Measurements from ENCODE around the gene KRT31. TPM values are rescaled to one million over a fixed set of nuclear protein-coding genes. Genes with fewer than 3 reads are reported as not detected.
"Not testable (repeated sequence)": the region's sequence is repeated elsewhere in the genome, so short reads cannot be mapped to it uniquely, and the experiment has no call there.

KRT31 gene
- total RNA-seq, 4 donors from 2014 or later: not detected

DNA sequence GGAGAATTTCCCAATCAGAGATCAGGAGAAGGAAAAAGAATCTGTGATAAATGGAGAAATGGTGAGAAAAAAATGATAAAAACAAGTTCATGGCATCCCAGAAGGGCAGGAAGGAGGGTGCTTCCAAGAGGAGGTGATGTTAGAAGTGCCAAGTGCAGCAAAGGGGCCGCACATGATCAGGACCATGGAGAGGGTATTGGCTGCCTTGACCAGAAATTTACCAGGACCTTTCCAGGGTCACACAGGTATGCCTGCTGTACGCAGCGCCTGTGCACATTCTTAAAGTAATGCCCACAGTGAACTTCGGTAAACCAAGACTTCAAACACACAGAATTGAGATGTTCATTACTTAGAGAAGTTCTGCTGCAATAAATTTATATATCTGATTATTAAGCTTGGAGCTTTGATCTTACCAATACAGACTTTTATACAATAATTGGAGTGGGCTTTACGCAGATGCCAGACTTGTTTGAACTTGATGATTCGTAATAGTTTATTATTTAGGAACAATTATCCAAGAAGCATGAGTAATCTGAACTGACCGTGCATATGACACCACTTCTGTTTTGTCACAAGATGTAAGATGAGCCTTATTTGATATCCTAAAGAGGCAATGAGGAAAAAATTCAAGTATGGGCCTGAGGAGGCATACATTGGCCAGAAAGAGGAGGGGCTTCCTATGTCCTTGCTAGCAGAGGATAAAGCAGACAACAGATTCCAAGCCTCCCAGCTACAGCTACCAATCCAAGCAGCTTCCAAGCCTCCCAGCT is 44.6 kb downstream of the KRT31 start:
- DNase-seq: no peak
- in situ Hi-C loops (cut with MboI; ENCODE audit: low pct_ligation_motif_present in 1 of 4, low pct_unique_long_range_greater_than_20kb in 1 of 4, low sequenced_read_pairs in 3 of 4): loop anchor here in 1 of 4 donors (25.0 kb wide), 1 partner anchor 90 kb away; the partner anchor contains the start of genes KRTAP9-6 and KRTAP9-9
- Histone ChIP-seq H3K9me3 (peaks cover 0 to 4% of the 10 kb centered on the region in 2 donors), H3K4me3 (no peak overlapping the region), H3K36me3 (no peaks in the 10 kb centered on the region), H3K27ac (no peak overlapping the region), H3K27me3 (peaks cover 23% of the 10 kb centered on the region), H3K4me1 (no peaks in the 10 kb centered on the region)
- TF ChIP-seq, protein P1, sequence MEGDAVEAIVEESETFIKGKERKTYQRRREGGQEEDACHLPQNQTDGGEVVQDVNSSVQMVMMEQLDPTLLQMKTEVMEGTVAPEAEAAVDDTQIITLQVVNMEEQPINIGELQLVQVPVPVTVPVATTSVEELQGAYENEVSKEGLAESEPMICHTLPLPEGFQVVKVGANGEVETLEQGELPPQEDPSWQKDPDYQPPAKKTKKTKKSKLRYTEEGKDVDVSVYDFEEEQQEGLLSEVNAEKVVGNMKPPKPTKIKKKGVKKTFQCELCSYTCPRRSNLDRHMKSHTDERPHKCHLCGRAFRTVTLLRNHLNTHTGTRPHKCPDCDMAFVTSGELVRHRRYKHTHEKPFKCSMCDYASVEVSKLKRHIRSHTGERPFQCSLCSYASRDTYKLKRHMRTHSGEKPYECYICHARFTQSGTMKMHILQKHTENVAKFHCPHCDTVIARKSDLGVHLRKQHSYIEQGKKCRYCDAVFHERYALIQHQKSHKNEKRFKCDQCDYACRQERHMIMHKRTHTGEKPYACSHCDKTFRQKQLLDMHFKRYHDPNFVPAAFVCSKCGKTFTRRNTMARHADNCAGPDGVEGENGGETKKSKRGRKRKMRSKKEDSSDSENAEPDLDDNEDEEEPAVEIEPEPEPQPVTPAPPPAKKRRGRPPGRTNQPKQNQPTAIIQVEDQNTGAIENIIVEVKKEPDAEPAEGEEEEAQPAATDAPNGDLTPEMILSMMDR (IDR thresholded peaks at IDR 0.05): no peak
- TF ChIP-seq EP300 (IDR thresholded peaks at IDR 0.05; ENCODE audit: low read depth) (no peak), POLR2A (IDR thresholded peaks at IDR 0.05) (no peak), POLR2AphosphoS5 (IDR thresholded peaks at IDR 0.05) (no peak)
- intact Hi-C loops (cut with DNase I; ENCODE audit: low total_unique reads): no loop called here
- 82 to 87% methylated on average over 7 of the region's 7 CpGs for WGBS, 2 donors (ENCODE audit: low coverage in 1 of 2)

DNA sequence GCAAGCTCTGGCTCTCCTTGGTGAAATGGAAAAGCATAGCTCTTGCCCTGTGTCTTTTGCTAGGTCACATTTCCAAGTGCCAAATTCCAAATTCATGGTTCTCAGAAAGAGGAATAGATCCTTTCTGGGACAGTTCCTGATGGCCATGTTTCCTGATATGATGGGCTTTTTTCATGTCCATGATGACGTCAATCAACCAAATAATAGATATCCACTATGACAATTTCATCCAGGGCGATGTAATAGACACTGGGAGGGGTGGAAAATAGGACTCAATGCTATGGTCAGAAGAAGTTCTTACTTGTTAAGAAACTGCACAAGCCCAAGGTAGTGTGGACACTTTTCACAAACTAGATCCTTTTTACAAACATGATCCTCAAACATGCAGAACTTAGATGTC is 46.2 kb downstream of the KRT31 start:
- H3K9me3 ChIP-seq: peaks cover 0 to 2% of the 10 kb centered on the region in 2 donors
- H3K4me3 ChIP-seq: no peak overlapping the region
- TF ChIP-seq POLR2A (IDR thresholded peaks at IDR 0.05): no peak
- no peak for TF ChIP-seq POLR2AphosphoS5 (IDR thresholded peaks at IDR 0.05)
- TF ChIP-seq, protein P1 (IDR thresholded peaks at IDR 0.05): no peak
- no peak for TF ChIP-seq EP300 (IDR thresholded peaks at IDR 0.05; ENCODE audit: low read depth)
- DNase-seq: no peak
- peaks cover 21% of the 10 kb centered on the region for H3K27me3 ChIP-seq
- intact Hi-C loops (cut with DNase I; ENCODE audit: low total_unique reads): no loop called here
- WGBS, 2 donors (ENCODE audit: low coverage in 1 of 2): 89 to 94% methylated on average over 2 of the region's 2 CpGs
- in situ Hi-C loops (cut with MboI; ENCODE audit: low pct_ligation_motif_present in 1 of 4, low pct_unique_long_range_greater_than_20kb in 1 of 4, low sequenced_read_pairs in 3 of 4): loop anchor here in 1 of 4 donors (25.0 kb wide), 1 partner anchor 89 kb away; the partner anchor contains the start of genes KRTAP9-6 and KRTAP9-9
- no peak overlapping the region for H3K27ac ChIP-seq
- H3K36me3 ChIP-seq: no peaks in the 10 kb centered on the region
- no peaks in the 10 kb centered on the region for H3K4me1 ChIP-seq

DNA sequence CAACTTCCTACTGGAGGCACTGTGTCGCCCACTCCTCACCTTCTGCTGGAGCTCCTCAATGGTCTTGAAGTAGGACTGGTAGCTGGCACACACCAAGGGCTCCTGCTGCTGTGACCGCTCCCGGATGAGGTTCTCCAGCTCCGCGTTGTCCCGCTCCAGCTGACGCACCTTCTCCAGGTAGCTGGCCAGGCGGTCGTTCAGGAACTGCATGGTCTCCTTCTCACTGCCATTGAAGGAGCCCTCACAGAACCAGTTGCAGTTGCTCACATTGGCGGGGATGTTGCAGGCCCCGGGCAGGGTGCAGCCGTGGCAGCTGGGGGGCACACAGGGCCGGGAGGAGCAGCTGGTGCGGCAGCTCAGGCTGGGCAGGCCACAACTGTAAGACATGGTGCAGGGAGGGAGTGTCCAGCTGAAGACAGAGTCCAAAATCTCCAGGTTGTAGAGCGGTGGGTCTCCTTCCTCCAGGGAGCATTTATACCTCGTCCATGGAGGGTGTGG is 47.0 kb downstream of the KRT31 start, which contains the start of gene KRT33A:
Gene KRT33A (minus strand): TSS at position 448 of the 498 bp plus-strand sequence. CDS start 61 bp downstream, at position 387.
- in situ Hi-C loops (cut with MboI; ENCODE audit: low pct_ligation_motif_present in 1 of 4, low pct_unique_long_range_greater_than_20kb in 1 of 4, low sequenced_read_pairs in 3 of 4): loop anchor here in 1 of 4 donors (25.0 kb wide), 1 partner anchor 88 kb away; the partner anchor contains the start of genes KRTAP9-6 and KRTAP9-9
- H3K4me3 ChIP-seq; H3K27ac ChIP-seq; DNase-seq; intact Hi-C loops (cut with DNase I; ENCODE audit: low total_unique reads); H3K4me1 ChIP-seq; H3K36me3 ChIP-seq; H3K9me3 ChIP-seq: not testable (repeated sequence)
- 87 to 88% methylated on average over 3 to 16 of the region's 16 CpGs for WGBS, 2 donors (ENCODE audit: low coverage in 1 of 2)
- H3K27me3 ChIP-seq: peaks cover 14% of the 10 kb centered on the region

DNA sequence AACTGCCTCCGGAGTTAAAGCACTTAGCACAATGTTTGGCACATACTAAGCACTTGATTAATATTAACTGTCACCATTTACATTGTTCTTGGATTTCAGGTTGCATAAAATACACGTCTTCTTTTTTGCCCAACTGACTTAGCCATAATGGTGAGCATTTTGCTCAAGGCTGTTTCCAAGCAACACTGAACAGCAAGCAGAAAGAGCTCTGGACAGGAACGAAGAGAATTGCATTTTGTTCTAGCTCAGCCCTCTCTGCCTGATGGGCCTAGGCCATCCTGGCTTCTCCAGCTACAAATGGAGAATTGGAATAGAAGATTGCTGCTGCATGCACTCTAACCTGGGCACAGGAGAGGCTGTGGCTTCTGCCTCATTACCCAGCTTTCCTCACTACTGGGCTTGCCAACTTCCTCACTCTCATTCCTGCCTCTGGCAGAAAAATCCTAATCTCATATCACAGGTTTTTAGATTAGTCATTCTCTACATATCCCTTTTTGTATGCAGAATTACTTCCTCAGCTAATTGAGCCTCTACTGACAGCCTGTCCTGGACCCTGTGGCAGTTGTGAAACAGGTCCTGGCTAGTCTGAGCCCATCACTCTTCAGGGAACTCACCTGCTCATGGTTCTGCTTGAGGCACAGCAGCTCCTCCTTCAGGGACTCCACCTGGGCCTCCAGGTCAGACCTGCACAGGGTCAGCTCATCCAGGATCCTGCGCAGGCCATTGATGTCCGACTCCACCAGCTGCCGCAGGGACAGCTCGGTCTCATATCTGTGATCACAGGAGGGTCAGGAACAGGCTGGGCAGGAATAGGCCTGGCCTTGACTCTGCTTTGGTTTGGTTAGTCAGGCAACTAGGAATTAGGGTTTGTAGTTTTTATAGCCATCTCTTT is 49.3 kb downstream of the KRT31 start:
- 84 to 88% methylated on average over 5 to 7 of the region's 7 CpGs for WGBS, 2 donors (ENCODE audit: low coverage in 1 of 2)
- H3K27ac ChIP-seq: no peak overlapping the region
- no peaks in the 10 kb centered on the region for H3K4me1 ChIP-seq
- in situ Hi-C loops (cut with MboI; ENCODE audit: low pct_ligation_motif_present in 1 of 4, low pct_unique_long_range_greater_than_20kb in 1 of 4, low sequenced_read_pairs in 3 of 4): loop anchor here in 1 of 4 donors (25.0 kb wide), 1 partner anchor 536 kb away; the partner anchor contains the start of gene KRT10
- TF ChIP-seq POLR2AphosphoS5 (IDR thresholded peaks at IDR 0.05) (no peak), EP300 (IDR thresholded peaks at IDR 0.05; ENCODE audit: low read depth) (no peak), POLR2A (IDR thresholded peaks at IDR 0.05) (no peak)
- TF ChIP-seq, protein P1 (IDR thresholded peaks at IDR 0.05): no peak
- no peaks in the 10 kb centered on the region for H3K27me3 ChIP-seq
- no peak overlapping the region for H3K4me3 ChIP-seq
- intact Hi-C loops (cut with DNase I; ENCODE audit: low total_unique reads): no loop called here
- no peaks in the 10 kb centered on the region for H3K9me3 ChIP-seq
- no peaks in the 10 kb centered on the region for H3K36me3 ChIP-seq
- no peak for DNase-seq

DNA sequence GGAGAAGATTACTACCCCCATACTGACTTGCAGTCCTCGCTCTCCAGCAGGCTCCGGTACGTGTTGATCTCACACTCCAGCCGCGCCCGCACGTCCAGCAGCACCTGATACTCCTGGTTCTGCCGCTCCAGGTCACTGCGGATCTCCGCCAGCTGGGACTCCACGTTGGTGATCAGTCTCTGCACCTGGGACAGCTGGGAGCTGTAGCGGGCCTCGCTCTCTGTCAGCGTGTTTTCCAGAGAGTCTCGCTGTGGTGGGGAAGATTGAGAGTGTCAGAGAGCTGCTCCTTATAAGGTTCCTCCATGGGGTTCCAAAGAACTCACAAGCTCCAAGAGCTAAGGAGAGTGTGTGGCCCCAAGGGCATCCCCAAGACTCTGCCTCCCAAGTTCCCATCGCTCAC is 51.0 kb downstream of the KRT31 start:
- H3K4me3 ChIP-seq; intact Hi-C loops (cut with DNase I; ENCODE audit: low total_unique reads); H3K36me3 ChIP-seq; H3K4me1 ChIP-seq; H3K9me3 ChIP-seq; DNase-seq; H3K27ac ChIP-seq; H3K27me3 ChIP-seq: not testable (repeated sequence)
- 94% methylated on average over 3 to 15 of the region's 16 CpGs for WGBS, 2 donors (ENCODE audit: low coverage in 1 of 2)
- in situ Hi-C loops (cut with MboI; ENCODE audit: low pct_ligation_motif_present in 1 of 4, low pct_unique_long_range_greater_than_20kb in 1 of 4, low sequenced_read_pairs in 3 of 4): loop anchor here in 1 of 4 donors (25.0 kb wide), 1 partner anchor 534 kb away; the partner anchor contains the start of gene KRT10

All from transverse colon (tissue), 4 donors.